NT2/D1 (cell line): ENCODE data around the gene ARHGEF40.

Experiments
- SUZ12 ChIP-seq: IDR thresholded peaks from 2 replicates; pipeline ENCODE4 v1.6.1; 2011; ENCODE audit not compliant: insufficient read length, insufficient read depth; ENCODE audit errors: extremely low read depth
- ZNF274 ChIP-seq: IDR thresholded peaks from 2 replicates; pipeline ENCODE4 v1.6.1; 2011; ENCODE audit warnings: mild to moderate bottlenecking, low read depth, low read length

DNA sequence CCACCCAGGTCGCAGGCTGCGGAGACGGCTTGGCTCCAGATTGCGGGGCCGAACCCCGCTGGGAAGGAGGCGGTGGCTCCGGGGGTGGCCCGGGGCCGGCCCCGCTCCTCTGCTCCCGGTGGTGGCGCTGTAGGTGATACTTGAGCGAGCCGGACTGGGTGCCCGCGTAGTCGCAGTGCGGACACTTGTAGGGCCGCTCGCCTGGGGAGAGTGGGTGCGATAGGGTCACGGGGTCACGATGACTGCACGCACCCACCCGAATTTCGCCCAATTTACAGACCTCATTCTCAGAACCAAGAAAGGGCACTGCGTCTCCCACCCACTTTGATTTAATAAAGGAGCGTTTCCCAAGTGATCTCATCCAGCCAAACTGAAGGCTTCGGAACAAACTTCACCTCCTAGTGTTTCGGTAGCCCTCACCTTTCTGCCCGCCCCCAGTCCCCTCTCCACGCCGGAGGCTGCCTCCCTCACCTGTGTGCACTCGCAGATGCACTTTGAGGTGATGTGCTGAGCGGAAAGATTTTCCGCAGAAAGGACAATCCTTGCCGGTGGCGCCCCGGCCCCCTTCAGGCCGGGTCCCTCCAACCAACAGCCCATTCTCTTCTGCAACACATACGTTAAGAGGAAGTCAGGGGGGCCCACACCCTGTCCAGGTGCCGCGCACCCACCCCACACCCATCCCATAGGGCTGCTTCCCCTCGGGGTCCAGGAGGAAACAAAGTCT lies 21.0 kb downstream of the ARHGEF40 start:
- TF ChIP-seq ZNF274 = no peak
- TF ChIP-seq SUZ12 = no peak
